ENCODE measurements around the gene EPAS1.

Gene EPAS1

GRCh38 chr2:46267616-46268015, 29.6 kb upstream of the EPAS1 start:
- intact Hi-C loops (cut with DNase I; ENCODE audit: low total_unique reads): no loop called here
- no peak overlapping the region for H3K27ac ChIP-seq
- DNase-seq: no peak

GRCh38 chr2:46268196-46268595, 29.0 kb upstream of the EPAS1 start:
- no peak for DNase-seq
- intact Hi-C loops (cut with DNase I; ENCODE audit: low total_unique reads): no loop called here
- Histone ChIP-seq H3K27ac (no peak overlapping the region), H3K9me3 (no peaks in the 10 kb centered on the region), H3K27me3 (no peaks in the 10 kb centered on the region), H3K4me3 (no peak overlapping the region), H3K36me3 (no peaks in the 10 kb centered on the region), H3K4me1 (peaks cover 0 to 3% (median 0%) of the 10 kb centered on the region in 4 donors)
- TF ChIP-seq CTCF (IDR thresholded peaks at IDR 0.05): no peak

More at GRCh38 chr2:46267616-46268015, 29.6 kb upstream of the EPAS1 start:
- no peaks in the 10 kb centered on the region for H3K36me3 ChIP-seq
- H3K9me3 ChIP-seq: no peaks in the 10 kb centered on the region
- H3K27me3 ChIP-seq: no peaks in the 10 kb centered on the region
- no peak overlapping the region for H3K4me3 ChIP-seq
- H3K4me1 ChIP-seq: peaks cover 0 to 3% (median 0%) of the 10 kb centered on the region in 4 donors
- no peak for TF ChIP-seq CTCF (IDR thresholded peaks at IDR 0.05)

GRCh38 chr2:46269001-46269400, 28.2 kb upstream of the EPAS1 start:
- Histone ChIP-seq H3K36me3 (no peaks in the 10 kb centered on the region), H3K27ac (no peak overlapping the region)
- intact Hi-C loops (cut with DNase I; ENCODE audit: low total_unique reads): no loop called here

GRCh38 chr2:46269544-46270273, 27.5 kb upstream of the EPAS1 start:
- Histone ChIP-seq H3K27ac (no peak overlapping the region), H3K4me3 (no peak overlapping the region), H3K9me3 (no peaks in the 10 kb centered on the region), H3K27me3 (no peaks in the 10 kb centered on the region), H3K4me1 (peaks cover 0 to 3% (median 0%) of the 10 kb centered on the region in 4 donors), H3K36me3 (no peaks in the 10 kb centered on the region)
- no peak for TF ChIP-seq CTCF (IDR thresholded peaks at IDR 0.05)
- DNase-seq: no peak
- intact Hi-C loops (cut with DNase I; ENCODE audit: low total_unique reads): no loop called here

More at GRCh38 chr2:46269001-46269400, 28.2 kb upstream of the EPAS1 start:
- H3K27me3 ChIP-seq: no peaks in the 10 kb centered on the region
- H3K4me1 ChIP-seq: peaks cover 0 to 3% (median 0%) of the 10 kb centered on the region in 4 donors
- DNase-seq: no peak
- no peak overlapping the region for H3K4me3 ChIP-seq
- TF ChIP-seq CTCF (IDR thresholded peaks at IDR 0.05): no peak
- no peaks in the 10 kb centered on the region for H3K9me3 ChIP-seq

GRCh38 chr2:46270384-46270783, 26.8 kb upstream of the EPAS1 start:
- Histone ChIP-seq H3K4me3 (no peak overlapping the region), H3K4me1 (peaks cover 0 to 3% (median 0%) of the 10 kb centered on the region in 4 donors), H3K9me3 (no peaks in the 10 kb centered on the region), H3K36me3 (no peaks in the 10 kb centered on the region), H3K27ac (no peak overlapping the region), H3K27me3 (no peaks in the 10 kb centered on the region)
- intact Hi-C loops (cut with DNase I; ENCODE audit: low total_unique reads): no loop called here
- TF ChIP-seq CTCF (IDR thresholded peaks at IDR 0.05): no peak
- DNase-seq: no peak

Measured in tibial artery (tissue), 4 donors.